SK-N-SH (cell line): Measurements from ENCODE around the gene ITFG1. TPM values are rescaled to one million over a fixed set of nuclear protein-coding genes. Genes with fewer than 3 reads are reported as not detected.

Source experiments
- CTCF ChIA-PET: fragments of 300-600, 350-600 bp; formaldehyde crosslinking; extraction: SDS; loops from one replicate; lab custom pipeline; 2021; lab: Yijun Ruan, JAX
- POLR2A ChIA-PET: fragments of 350-600 bp; sonication (Branson Sonifier 250); formaldehyde crosslinking; extraction: SDS; loops from one replicate; lab custom pipeline; 2020; ENCODE audit warnings: antibody characterized with exemption, inconsistent platforms; lab: Yijun Ruan, JAX
- DNase-seq: peaks from one replicate; pipeline ENCODE4 v3.0.0; 2012
- H2AFZ ChIP-seq: fragments of 200-600 bp; sonication (generic); 2 replicates; pipeline ENCODE4 v1.8.1; 2016; ENCODE audit warnings: antibody characterized with exemption, mild to moderate bottlenecking, low read depth
- H3F3A ChIP-seq: fragments of 200-600 bp; sonication (generic); replicated peaks from 2 replicates; pipeline ENCODE3; 2016; ENCODE audit warnings: antibody characterized with exemption, mild to moderate bottlenecking; ENCODE audit not compliant: insufficient read depth
- H3K27ac ChIP-seq, 2 experiments: fragments of 200-500 bp in 1 of 2; fragments of 200-600 bp in 1 of 2; sonication (Bioruptor generic) in 1 of 2; sonication (generic), shearing (Covaris generic) in 1 of 2; 2 replicates each; pipeline versions ENCODE4 v1.5.1 to v1.6.1; 2014 to 2016; ENCODE audit warnings: low read depth in 2 of 2, inconsistent platforms in 1 of 2, low read length in 1 of 2, mild to moderate bottlenecking in 1 of 2, mixed read lengths in 1 of 2
- H3K27me3 ChIP-seq: fragments of 200-600 bp; sonication (generic), shearing (Covaris generic); 2 replicates; pipeline ENCODE4 v1.6.1; 2016; ENCODE audit warnings: mixed run types; ENCODE audit not compliant: insufficient read depth
- H3K36me3 ChIP-seq, 2 experiments: fragments of 200-500 bp in 1 of 2; fragments of 200-600 bp in 1 of 2; sonication (Bioruptor generic) in 1 of 2; sonication (generic) in 1 of 2; replicated peaks in 1 of 2; 2 replicates each; pipeline versions ENCODE3 to v1.5.1; 2014 to 2016; ENCODE audit warnings: low read length in 1 of 2, mild to moderate bottlenecking in 1 of 2; ENCODE audit not compliant: insufficient read depth in 2 of 2, control insufficient read depth in 1 of 2
- H3K4me1 ChIP-seq, 2 experiments: fragments of 200-500 bp in 1 of 2; fragments of 200-600 bp in 1 of 2; sonication (Bioruptor generic) in 1 of 2; sonication (generic), shearing (Covaris generic) in 1 of 2; 2 replicates each; pipeline versions ENCODE4 v1.5.1 to v1.6.1; 2014 to 2016; ENCODE audit warnings: low read depth in 1 of 2, low read length in 1 of 2, mixed run types in 1 of 2; ENCODE audit not compliant: insufficient read depth in 2 of 2, control insufficient read depth in 1 of 2
- H3K4me2 ChIP-seq: fragments of 200-600 bp; sonication (generic), shearing (Covaris generic); 2 replicates; pipeline ENCODE4 v1.6.1; 2017; ENCODE audit warnings: mixed run types
- H3K4me3 ChIP-seq, 2 experiments: fragments of 200-500 bp in 1 of 2; fragments of 200-600 bp in 1 of 2; sonication (Bioruptor generic) in 1 of 2; sonication (generic), shearing (Covaris generic) in 1 of 2; 2 replicates each; pipeline versions ENCODE4 v1.5.1 to v1.8.1; 2014 to 2016; ENCODE audit warnings: low read depth in 2 of 2, inconsistent platforms in 1 of 2, low read length in 1 of 2, mild to moderate bottlenecking in 1 of 2, mixed read lengths in 1 of 2, moderate library complexity in 1 of 2
- H3K79me2 ChIP-seq: fragments of 200-600 bp; sonication (generic); 2 replicates; pipeline ENCODE4 v1.8.1; 2017; ENCODE audit warnings: mild to moderate bottlenecking; ENCODE audit not compliant: insufficient read depth
- H3K9ac ChIP-seq: fragments of 200-600 bp; sonication (generic); 2 replicates; pipeline ENCODE4 v1.6.1; 2017; ENCODE audit warnings: mixed run types
- H3K9me2 ChIP-seq: fragments of 200-600 bp; sonication (generic); 2 replicates; pipeline ENCODE4 v1.6.1; 2017; ENCODE audit warnings: mixed run types
- H3K9me3 ChIP-seq: fragments of 200-600 bp; sonication (generic); 2 replicates; pipeline ENCODE4 v1.6.1; 2017; ENCODE audit warnings: mixed run types, mild to moderate bottlenecking, moderate library complexity
- H4K20me1 ChIP-seq: fragments of 200-600 bp; sonication (generic); 2 replicates; pipeline ENCODE4 v1.6.1; 2017; ENCODE audit warnings: mild to moderate bottlenecking, mixed run types; ENCODE audit not compliant: insufficient read depth
- CHD2 ChIP-seq: fragments of 150-350 bp; IDR thresholded peaks from 2 replicates; pipeline ENCODE4 v1.6.1; 2018; ENCODE audit warnings: low read length; ENCODE audit not compliant: partially characterized antibody
- EP300 ChIP-seq, 2 experiments: IDR thresholded peaks; 2 replicates each; pipeline versions ENCODE4 v1.4.0 to v1.6.1; 2012; ENCODE audit warnings: borderline replicate concordance in 1 of 2, low read depth in 1 of 2, low read length in 1 of 2
- EZH2phosphoT487 ChIP-seq: fragments of 200-600 bp; sonication (generic); IDR thresholded peaks from 2 replicates; pipeline ENCODE4 v1.6.1; 2017; ENCODE audit warnings: low read depth, mixed run types, mild to moderate bottlenecking, antibody characterized with exemption, moderate library complexity, borderline replicate concordance
- FOSL2 ChIP-seq: IDR thresholded peaks from 2 replicates; pipeline ENCODE4 v1.4.0; 2012; ENCODE audit warnings: low read depth, mild to moderate bottlenecking, moderate library complexity, borderline replicate concordance
- JUND ChIP-seq: IDR thresholded peaks from 2 replicates; pipeline ENCODE4 v1.4.0; 2012
- MXI1 ChIP-seq: IDR thresholded peaks from 2 replicates; pipeline ENCODE4 v1.6.1; 2012; ENCODE audit warnings: mild to moderate bottlenecking, low read depth, low read length, improper control_type of control experiment
- NRF1 ChIP-seq: IDR thresholded peaks from 2 replicates; pipeline ENCODE4 v1.6.1; 2012; ENCODE audit warnings: low read depth, mild to moderate bottlenecking, low read length
- RCOR1 ChIP-seq: fragments of 150-350 bp; IDR thresholded peaks from 2 replicates; pipeline ENCODE4 v1.6.1; 2017; ENCODE audit warnings: antibody characterized with exemption, low read length
- SIN3A ChIP-seq: IDR thresholded peaks from 2 replicates; pipeline ENCODE4 v1.6.1; 2012; ENCODE audit warnings: low read depth, mild to moderate bottlenecking, low read length, moderate library complexity, borderline replicate concordance
- SMC3 ChIP-seq: IDR thresholded peaks from 2 replicates; pipeline ENCODE4 v1.6.1; 2012; ENCODE audit warnings: low read depth, low read length, improper control_type of control experiment
- TCF12 ChIP-seq: IDR thresholded peaks from 2 replicates; pipeline ENCODE4 v1.4.0; 2012
- WGBS: methylation state at CpG from one replicate; pipeline ENCODE4 v1.1.6; 2017; ENCODE audit warnings: low lambda C conversion rate; 5-methylcytosine and 5-hydroxymethylcytosine counted together
- polyA plus RNA-seq, 3 experiments: library from polyadenylated mRNA; depleted of rRNA; stranded (reverse); fragments of >200 nt; gene quantifications; 2 replicates each; pipeline ENCODE4 v1.2.3, GENCODE V29; 2012
- TF ChIP-seq, protein P1 (sequence below): IDR thresholded peaks from 2 replicates; pipeline ENCODE4 v1.4.0; 2012; ENCODE audit warnings: low read depth, borderline replicate concordance
- TF ChIP-seq, protein P2 (sequence below): fragments of 150-350 bp; IDR thresholded peaks from 2 replicates; pipeline ENCODE4 v1.6.1; 2017; ENCODE audit warnings: antibody characterized with exemption, low read length, low read depth, borderline replicate concordance
- TF ChIP-seq, protein P3 (sequence below): IDR thresholded peaks from 2 replicates; pipeline ENCODE4 v1.4.0; 2012; ENCODE audit warnings: low read depth, borderline replicate concordance
- TF ChIP-seq, protein P4 (sequence below): IDR thresholded peaks from 2 replicates; pipeline ENCODE4 v1.6.1; 2012; ENCODE audit warnings: mild to moderate bottlenecking, low read depth, low read length, moderate library complexity

Gene ITFG1
- polyA plus RNA-seq, 1 of the 3 experiments (the other 2 are of a cell fraction): 48.6 TPM

GRCh38 chr16:47470810-47471209 lies 9.9 kb upstream of the ITFG1 start:
- Histone ChIP-seq H3K9me3 (no peaks in the 10 kb centered on the region), H3K9me2 (no peaks in the 10 kb centered on the region), H3K27ac (no peak overlapping the region), H3F3A (no peaks in the 10 kb centered on the region), H3K36me3 (no peaks in the 10 kb centered on the region), H2AFZ (no peak overlapping the region), H3K27me3 (no peaks in the 10 kb centered on the region), H3K79me2 (peaks cover 49% of the 10 kb centered on the region), H3K4me2 (no peak overlapping the region), H3K4me1 (peaks cover 0 to 7% of the 10 kb centered on the region in 2 experiments; a peak in 2 of 4 replicates), H3K4me3 (no peak overlapping the region), H3K9ac (no peak overlapping the region), H4K20me1 (no peaks in the 10 kb centered on the region)
- CTCF ChIA-PET: interaction anchor here (1.4 kb wide), 1 partner anchor 327 kb away, joined by 5 read pairs; the partner anchor contains the start of gene NETO2
- POLR2A ChIA-PET: no interaction called here
- no peak for TF ChIP-seq NRF1
- TF ChIP-seq EZH2phosphoT487: no peak
- TF ChIP-seq, protein P1, sequence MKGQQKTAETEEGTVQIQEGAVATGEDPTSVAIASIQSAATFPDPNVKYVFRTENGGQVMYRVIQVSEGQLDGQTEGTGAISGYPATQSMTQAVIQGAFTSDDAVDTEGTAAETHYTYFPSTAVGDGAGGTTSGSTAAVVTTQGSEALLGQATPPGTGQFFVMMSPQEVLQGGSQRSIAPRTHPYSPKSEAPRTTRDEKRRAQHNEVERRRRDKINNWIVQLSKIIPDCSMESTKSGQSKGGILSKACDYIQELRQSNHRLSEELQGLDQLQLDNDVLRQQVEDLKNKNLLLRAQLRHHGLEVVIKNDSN: no peak
- TF ChIP-seq, protein P2, sequence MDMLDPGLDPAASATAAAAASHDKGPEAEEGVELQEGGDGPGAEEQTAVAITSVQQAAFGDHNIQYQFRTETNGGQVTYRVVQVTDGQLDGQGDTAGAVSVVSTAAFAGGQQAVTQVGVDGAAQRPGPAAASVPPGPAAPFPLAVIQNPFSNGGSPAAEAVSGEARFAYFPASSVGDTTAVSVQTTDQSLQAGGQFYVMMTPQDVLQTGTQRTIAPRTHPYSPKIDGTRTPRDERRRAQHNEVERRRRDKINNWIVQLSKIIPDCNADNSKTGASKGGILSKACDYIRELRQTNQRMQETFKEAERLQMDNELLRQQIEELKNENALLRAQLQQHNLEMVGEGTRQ: no peak
- no peak for TF ChIP-seq CHD2
- no peak for TF ChIP-seq FOSL2
- TF ChIP-seq SIN3A: no peak
- no peak for DNase-seq
- WGBS: 95% methylated on average over 1 of the region's 1 CpG

GRCh38 chr16:47470211-47470610 lies 9.3 kb upstream of the ITFG1 start:
- CTCF ChIA-PET: interaction anchor here (1.4 to 2.1 kb wide), 2 partner anchors 8 to 326 kb away, joined by 5 to 7 read pairs; partner anchors contain the start of gene NETO2
- WGBS: 92% methylated on average over 7 of the region's 7 CpGs
- no peak overlapping the region; a peak in 1 of 4 replicates for H3K27ac ChIP-seq
- H3K4me3 ChIP-seq: no peak overlapping the region
- H2AFZ ChIP-seq: no peak overlapping the region
- H3K9ac ChIP-seq: no peak overlapping the region
- peaks cover 47% of the 10 kb centered on the region for H3K79me2 ChIP-seq
- H3K27me3 ChIP-seq: no peaks in the 10 kb centered on the region
- TF ChIP-seq, protein P3, sequence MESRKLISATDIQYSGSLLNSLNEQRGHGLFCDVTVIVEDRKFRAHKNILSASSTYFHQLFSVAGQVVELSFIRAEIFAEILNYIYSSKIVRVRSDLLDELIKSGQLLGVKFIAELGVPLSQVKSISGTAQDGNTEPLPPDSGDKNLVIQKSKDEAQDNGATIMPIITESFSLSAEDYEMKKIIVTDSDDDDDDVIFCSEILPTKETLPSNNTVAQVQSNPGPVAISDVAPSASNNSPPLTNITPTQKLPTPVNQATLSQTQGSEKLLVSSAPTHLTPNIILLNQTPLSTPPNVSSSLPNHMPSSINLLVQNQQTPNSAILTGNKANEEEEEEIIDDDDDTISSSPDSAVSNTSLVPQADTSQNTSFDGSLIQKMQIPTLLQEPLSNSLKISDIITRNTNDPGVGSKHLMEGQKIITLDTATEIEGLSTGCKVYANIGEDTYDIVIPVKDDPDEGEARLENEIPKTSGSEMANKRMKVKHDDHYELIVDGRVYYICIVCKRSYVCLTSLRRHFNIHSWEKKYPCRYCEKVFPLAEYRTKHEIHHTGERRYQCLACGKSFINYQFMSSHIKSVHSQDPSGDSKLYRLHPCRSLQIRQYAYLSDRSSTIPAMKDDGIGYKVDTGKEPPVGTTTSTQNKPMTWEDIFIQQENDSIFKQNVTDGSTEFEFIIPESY: no peak
- TF ChIP-seq, protein P2: no peak
- TF ChIP-seq MXI1 (no peak), FOSL2 (no peak), JUND (no peak), EP300 (IDR thresholded peaks at IDR 0.05; ENCODE audit: borderline replicate concordance in 1 of 2, low read depth in 1 of 2, low read length in 1 of 2) (no peak), RCOR1 (no peak), SMC3 (no peak), NRF1 (no peak), SIN3A (no peak), CHD2 (no peak), TCF12 (no peak)
- TF ChIP-seq, protein P1: no peak
- TF ChIP-seq, protein P4, sequence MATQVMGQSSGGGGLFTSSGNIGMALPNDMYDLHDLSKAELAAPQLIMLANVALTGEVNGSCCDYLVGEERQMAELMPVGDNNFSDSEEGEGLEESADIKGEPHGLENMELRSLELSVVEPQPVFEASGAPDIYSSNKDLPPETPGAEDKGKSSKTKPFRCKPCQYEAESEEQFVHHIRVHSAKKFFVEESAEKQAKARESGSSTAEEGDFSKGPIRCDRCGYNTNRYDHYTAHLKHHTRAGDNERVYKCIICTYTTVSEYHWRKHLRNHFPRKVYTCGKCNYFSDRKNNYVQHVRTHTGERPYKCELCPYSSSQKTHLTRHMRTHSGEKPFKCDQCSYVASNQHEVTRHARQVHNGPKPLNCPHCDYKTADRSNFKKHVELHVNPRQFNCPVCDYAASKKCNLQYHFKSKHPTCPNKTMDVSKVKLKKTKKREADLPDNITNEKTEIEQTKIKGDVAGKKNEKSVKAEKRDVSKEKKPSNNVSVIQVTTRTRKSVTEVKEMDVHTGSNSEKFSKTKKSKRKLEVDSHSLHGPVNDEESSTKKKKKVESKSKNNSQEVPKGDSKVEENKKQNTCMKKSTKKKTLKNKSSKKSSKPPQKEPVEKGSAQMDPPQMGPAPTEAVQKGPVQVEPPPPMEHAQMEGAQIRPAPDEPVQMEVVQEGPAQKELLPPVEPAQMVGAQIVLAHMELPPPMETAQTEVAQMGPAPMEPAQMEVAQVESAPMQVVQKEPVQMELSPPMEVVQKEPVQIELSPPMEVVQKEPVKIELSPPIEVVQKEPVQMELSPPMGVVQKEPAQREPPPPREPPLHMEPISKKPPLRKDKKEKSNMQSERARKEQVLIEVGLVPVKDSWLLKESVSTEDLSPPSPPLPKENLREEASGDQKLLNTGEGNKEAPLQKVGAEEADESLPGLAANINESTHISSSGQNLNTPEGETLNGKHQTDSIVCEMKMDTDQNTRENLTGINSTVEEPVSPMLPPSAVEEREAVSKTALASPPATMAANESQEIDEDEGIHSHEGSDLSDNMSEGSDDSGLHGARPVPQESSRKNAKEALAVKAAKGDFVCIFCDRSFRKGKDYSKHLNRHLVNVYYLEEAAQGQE: no peak
- H4K20me1 ChIP-seq: no peaks in the 10 kb centered on the region
- H3K9me2 ChIP-seq: no peaks in the 10 kb centered on the region
- no peak for DNase-seq
- POLR2A ChIA-PET: no interaction called here
- peaks cover 0 to 7% of the 10 kb centered on the region in 2 experiments; a peak in 3 of 4 replicates for H3K4me1 ChIP-seq
- H3K4me2 ChIP-seq: no peak overlapping the region
- no peaks in the 10 kb centered on the region for H3F3A ChIP-seq
- peaks cover under 1 to 3% of the 10 kb centered on the region in 2 experiments for H3K36me3 ChIP-seq
- H3K9me3 ChIP-seq: no peaks in the 10 kb centered on the region
